GM21576 (cell line): ENCODE measurements around the gene FBXL7.

ENCODE experiments used
- ATAC-seq: cut with Tn5 transposase; IDR thresholded peaks from one replicate; pipeline ENCODE4 v1.9.1; 2021; ENCODE audit warnings: mild to moderate bottlenecking, moderate library complexity; ENCODE audit not compliant: unreplicated experiment

The FBXL7 gene

DNA sequence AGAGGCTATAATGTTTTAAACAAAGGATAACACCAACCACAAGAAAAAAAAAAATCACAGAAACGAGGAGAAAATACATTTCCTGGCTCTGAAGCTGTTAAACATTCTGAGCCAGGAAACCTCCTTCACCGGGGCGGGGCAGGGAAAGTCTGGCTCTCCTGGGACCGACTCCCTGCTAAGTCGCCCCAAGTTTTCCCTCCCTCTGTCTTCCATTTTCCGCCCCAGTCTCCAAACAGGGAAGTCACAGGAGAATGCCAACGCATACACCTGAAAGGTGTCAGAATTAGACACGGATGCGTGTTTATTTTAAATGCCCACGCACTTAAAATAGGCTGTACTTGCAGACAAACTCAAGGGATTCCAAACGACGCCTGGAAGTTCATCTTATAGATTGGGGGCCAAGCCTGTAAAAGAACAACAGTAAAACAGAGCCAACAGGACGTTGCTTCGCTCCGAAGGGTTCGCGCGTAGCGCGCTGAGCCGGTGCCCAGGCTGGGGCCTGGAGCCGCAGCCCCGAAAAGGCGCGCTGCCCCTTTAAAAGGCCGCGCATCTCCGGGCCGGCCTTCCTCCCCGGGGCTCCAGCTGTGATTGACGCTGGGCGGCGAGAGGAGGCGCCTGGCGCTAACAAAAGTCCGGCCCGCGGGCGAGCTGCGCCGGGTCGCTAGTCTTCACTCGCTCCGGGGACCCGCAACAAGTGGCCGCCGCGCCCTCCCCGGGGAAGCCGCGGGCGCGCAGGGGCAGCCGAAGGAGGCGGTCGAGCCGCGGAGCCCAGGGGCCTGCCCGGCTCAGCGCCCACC lies at the start of gene FBXL7:
Gene FBXL7, plus strand, starts transcription at position 653 of the 797 bp plus-strand sequence.
- ATAC-seq, result no peak

DNA sequence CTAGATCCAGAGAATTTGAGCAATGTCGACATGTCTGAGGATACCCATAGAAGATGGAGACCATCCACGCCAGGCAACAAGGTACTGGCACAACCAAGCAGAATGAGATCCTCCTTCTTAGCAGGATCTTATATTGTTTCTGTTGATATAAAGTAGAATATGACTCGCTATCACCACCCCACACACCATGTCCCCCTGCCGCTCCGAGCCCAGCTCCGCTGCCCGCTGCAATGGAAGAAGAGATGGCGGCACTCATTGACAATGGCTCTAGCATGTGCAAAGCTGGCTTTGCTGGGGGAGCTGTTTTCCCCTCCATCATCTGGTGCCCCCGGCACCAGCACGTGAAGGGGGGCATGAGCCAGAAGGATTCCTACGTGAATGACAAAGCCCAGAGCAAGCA lies 49.5 kb upstream of the FBXL7 start:
- ATAC-seq, result no peak

GRCh38 chr5:15450949-15451348 lies 49.0 kb upstream of the FBXL7 start:
- no peak for ATAC-seq

DNA sequence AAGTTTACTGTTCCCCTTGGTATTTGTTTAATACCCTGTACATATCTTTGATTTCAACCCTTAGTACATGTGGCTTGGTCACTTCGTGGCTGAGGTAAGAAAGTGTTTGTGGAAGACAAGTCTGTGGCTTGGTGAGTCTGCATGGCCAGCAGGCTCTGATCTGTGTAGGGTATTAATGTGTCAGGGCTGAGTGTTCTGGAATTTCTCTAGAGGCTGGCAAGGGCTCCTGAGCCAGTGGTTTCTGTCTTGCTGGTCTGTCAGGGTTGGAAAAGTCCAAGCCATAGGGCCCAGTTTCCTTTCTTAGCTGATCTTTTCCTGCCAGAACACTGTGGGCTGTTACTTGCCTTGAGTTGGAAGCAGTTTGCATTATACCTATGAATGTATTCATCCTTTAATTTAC lies 48.0 kb upstream of the FBXL7 start:
- ATAC-seq, result no peak

GRCh38 chr5:15452781-15453180 lies 47.2 kb upstream of the FBXL7 start:
- no peak for ATAC-seq

GRCh38 chr5:15459200-15459599 lies 40.8 kb upstream of the FBXL7 start:
- no peak for ATAC-seq

DNA sequence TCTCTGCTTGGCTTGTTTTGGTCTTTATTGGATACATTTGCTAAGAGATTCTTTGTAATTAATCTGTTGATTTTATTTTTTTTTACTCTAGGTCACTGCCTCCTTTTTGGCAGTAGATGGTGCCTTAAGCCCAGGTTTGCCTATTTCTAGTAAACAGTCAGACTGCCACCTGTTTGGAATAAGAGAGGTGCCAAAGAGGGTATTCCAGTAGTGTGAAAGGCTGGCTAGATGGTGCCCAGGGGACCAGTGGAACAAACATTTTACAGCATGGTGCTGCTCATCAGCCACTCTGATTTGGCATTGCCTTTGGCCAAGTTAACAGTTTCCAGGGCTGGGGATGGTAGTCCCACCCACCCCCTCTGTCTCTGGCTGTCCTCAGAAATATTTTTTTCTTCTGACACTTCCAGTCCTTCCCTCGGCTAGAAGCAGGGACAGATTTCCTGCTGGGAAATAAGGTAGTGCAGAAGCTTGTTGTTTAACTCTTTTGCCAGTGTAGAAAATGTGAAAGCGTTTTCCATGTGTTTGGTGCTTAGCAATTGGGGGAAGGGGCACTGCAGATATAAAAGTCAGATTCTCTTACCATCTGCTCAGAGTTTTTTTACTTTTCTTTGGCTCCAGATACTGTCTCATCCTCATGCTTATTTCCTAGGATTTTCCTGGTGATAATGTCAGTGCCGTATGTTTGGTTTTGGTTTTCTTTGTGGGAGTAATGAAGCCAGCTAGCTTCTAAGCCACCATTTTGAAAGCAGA lies 36.6 kb upstream of the FBXL7 start:
- ATAC-seq, result no peak

DNA sequence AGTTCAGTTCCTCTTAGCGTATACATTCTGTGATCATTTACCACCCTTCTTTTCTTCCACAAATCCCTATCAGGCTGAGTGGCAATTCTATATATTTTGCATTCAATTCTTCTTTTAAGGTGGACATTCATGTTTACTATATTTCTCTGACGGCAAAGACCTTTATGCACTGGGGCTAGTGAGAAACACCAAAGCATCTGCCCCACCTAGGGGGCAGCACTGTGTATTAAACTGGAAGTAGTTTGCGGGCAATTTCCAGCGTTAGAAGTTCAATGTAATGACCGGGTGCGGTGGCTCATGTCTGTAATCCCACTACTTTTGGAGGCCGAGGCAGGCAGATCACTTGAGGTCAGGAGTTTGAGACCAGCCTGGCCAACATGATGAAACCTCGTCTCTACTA lies 27.9 kb upstream of the FBXL7 start:
- no peak for ATAC-seq

DNA sequence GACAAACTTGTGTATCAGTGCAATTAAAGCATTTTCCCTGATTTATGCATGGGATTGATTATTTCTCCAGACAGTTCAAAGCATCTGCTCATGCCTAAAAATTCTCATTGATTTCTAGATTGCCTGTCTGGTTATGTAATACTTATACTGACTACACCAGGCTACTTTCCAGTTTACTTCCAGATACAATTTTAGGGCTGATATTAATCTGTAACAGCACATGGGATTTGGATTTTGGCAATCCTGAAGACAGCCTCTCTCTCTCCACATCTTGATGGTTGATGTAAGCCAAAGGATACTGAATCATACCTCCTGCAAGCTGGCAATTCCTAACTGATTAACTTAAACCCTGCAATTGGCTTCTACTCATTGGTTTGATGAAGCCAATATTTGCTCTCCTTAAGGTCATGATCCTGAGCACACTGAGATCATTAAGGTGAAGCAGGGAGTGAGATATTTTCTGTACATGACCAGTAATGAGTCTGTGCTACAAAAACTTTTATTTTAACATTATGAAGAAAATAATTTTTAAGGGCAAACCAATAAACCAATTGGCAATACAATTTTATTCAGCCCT lies 25.7 kb upstream of the FBXL7 start:
- no peak for ATAC-seq

GRCh38 chr5:15475367-15475766 lies 24.6 kb upstream of the FBXL7 start:
- ATAC-seq, result no peak

DNA sequence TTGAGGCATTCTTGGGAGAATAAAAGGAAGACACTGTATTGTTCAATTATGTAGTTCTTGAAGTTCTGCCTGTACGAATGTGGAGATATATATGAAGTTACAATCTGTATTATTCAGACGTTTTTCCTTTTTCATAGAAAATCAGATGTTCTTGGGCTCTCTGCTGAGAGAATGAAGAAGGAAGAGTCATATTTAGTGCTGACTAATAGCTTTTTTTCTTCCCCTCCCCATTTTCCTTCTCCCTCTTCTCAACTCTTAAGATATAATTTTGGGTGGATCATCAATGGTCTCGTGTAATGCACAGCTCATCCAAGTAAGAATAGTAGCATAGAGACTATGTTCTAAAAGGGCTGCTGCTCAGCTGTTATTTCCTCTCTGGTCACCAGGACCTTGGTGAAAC lies 23.0 kb upstream of the FBXL7 start:
- ATAC-seq, result no peak

DNA sequence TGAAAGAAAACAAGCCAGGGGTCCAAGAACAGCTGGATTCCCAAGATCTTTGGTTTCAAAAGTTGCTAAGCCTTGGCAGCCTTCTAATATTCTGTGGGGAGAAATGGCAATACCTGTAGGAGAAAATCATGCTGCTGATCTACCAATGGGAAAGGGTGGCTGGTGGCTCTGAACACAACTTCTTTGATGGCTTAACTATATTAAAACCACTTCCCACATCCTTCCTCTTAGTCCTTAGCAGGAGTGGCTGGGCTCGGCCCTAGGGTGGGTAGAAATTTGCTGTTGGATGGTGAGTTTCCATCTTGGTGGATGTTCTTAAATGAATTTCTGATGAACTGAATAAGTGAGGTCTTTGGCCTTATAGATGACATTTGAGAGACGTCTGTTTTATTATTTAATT lies 19.5 kb upstream of the FBXL7 start:
- ATAC-seq, result no peak

GRCh38 chr5:15483351-15484097 lies 16.5 kb upstream of the FBXL7 start:
- ATAC-seq, result no peak

GRCh38 chr5:15487228-15487627 lies 12.8 kb upstream of the FBXL7 start:
- ATAC-seq, result no peak

GRCh38 chr5:15489571-15490235 lies 10.3 kb upstream of the FBXL7 start:
- ATAC-seq, result no peak

GRCh38 chr5:15492545-15492944 lies 7.4 kb upstream of the FBXL7 start:
- ATAC-seq, result no peak

- no peak for ATAC-seq
These were observed 6.5 kb upstream of the FBXL7 start for GRCh38 chr5:15493501-15493900.

DNA sequence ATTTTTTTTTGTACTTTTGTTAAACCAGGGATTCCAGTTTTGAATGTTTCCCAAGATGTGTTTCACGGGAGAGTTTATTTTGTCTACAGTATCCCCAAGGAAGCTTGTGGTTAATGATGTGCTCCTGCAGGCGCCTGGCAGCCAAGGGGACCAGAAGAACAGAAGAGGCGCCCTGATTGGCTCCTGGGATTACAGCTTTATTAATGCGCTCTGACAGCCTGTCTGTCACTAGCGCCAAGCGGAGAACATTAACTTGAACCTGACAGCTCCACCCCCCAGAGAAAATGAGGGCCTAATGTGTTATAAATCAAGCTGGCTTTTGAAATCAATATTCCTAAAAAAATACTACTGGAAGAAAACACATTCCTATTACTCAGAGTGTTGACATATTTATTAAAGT lies 5.0 kb upstream of the FBXL7 start:
- no peak for ATAC-seq

DNA sequence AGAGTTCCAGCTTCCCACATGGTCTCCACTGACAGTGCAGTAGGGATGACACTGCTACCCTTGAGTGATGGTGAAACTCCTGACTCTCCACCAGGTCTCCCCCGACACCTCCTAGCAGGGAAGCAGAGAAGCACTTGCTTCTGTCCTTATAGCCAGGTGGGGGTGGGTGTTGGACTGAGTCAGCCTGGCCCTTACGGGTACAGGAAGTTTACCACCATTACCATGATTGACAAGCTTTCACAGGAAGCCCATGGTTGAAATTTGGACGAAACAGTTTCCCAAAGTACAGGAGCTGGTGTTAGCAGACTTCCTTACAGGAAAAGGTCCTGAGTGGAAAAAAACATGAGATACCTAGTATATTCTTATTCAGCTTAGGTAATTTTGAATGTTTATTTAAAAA lies 3.1 kb upstream of the FBXL7 start:
- ATAC-seq, result no peak

DNA sequence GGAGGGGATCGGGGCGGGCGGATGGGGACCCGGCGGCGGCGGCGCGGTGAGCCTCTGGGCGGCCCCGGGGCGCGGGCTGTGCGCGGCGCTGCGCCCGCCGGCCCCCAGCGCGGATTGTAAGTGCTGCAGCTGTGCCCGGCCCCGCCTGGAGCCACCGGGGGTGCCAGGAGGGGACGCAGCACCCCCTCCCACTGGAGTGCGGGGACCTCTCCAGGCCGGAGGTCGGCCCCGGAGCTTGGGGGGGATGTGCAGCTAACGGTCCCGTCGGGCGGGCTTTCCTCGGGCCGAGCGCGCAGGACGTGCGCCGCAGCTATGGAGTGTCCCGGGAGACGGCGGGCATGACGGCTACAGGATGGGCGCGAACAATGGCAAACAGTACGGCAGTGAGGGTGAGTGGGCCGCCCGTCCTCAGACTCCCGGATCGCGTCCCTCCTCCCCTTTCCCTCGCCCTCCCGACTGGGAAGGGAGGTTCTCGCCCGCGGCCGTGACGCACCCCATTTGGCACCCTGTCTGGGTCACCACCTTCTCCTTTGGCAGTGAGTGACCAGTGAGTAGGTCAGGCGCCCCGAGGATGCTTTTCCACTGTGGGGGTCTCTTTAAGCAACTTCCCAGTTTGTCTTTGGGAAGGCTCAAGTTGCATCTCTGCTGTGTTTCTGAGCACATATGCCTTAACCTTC lies 483 bp downstream of the FBXL7 start:
- no peak for ATAC-seq
